Nephron progenitor cell (in vitro differentiated cells): ENCODE results near the gene DENND4B.

ENCODE experiments used
- DNase-seq: peaks from one replicate; pipeline ENCODE4 v3.0.0; 2021
- H3K27ac Mint-ChIP-seq: 2 replicates; pipeline ENCODE4 v1.8.0; 2021; ENCODE audit warnings: mild to moderate bottlenecking, moderate library complexity, mixed read lengths
- H3K27me3 Mint-ChIP-seq: 2 replicates; pipeline ENCODE4 v1.8.0; 2021; ENCODE audit warnings: mild to moderate bottlenecking, low read depth, mixed read lengths; ENCODE audit not compliant: poor library complexity
- H3K36me3 Mint-ChIP-seq: 2 replicates; pipeline ENCODE4 v1.8.0; 2021; ENCODE audit warnings: low read depth, mixed read lengths
- H3K4me1 Mint-ChIP-seq: 2 replicates; pipeline ENCODE4 v1.8.0; 2021; ENCODE audit warnings: mixed read lengths
- H3K4me3 Mint-ChIP-seq: 2 replicates; pipeline ENCODE4 v1.8.0; 2021; ENCODE audit warnings: mild to moderate bottlenecking, moderate library complexity, mixed read lengths
- H3K9me3 Mint-ChIP-seq: 2 replicates; pipeline ENCODE4 v1.8.0; 2021; ENCODE audit warnings: mild to moderate bottlenecking, moderate library complexity, mixed read lengths
- CTCF ChIP-seq: fragments of 200-600 bp; sonication (generic); IDR thresholded peaks from 2 replicates; pipeline ENCODE4 v1.5.0; 2021; ENCODE audit warnings: antibody characterized with exemption

DENND4B gene

GRCh38 chr1:153954826-153955225, 8.3 kb upstream of the DENND4B start:
- Mint-ChIP-seq H3K27me3 (no peaks in the 10 kb centered on the region), H3K27ac (no peak overlapping the region), H3K9me3 (no peaks in the 10 kb centered on the region), H3K4me1 (peaks cover 45% of the 10 kb centered on the region), H3K4me3 (no peak overlapping the region), H3K36me3 (peaks cover 28% of the 10 kb centered on the region)
- no peak for DNase-seq
- TF ChIP-seq CTCF, result no peak

DNA sequence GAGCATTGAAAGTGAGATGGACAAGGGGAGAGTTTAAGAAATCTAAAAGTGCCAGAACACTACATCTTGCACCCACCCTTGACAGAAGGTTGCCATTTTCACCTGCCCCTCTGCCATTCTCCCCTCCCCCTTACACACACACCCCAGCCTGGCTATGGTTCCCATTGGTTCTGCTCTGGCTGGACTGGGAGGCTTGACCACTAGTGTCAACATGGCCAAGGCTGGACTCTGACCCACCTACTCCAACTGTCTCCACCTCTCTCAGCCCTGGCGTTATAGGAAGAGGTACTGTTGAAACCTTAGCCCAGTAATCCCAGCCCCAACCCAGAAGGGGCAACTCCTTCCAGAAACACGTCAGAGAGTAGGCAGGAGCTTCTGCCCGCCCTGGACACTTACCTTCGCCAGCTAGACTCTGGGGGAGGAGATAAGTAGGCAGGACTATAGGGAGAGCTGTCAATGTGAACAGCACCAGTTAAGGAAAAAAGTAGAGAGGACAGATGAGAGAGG, 7.4 kb upstream of the DENND4B start:
- Mint-ChIP-seq H3K4me1 (peaks cover 36% of the 10 kb centered on the region), H3K27ac (peak overlapping the region; percentile 4), H3K36me3 (peaks cover 31% of the 10 kb centered on the region), H3K27me3 (no peaks in the 10 kb centered on the region), H3K9me3 (no peaks in the 10 kb centered on the region), H3K4me3 (no peak overlapping the region)
- no peak for TF ChIP-seq CTCF
- no peak for DNase-seq

DNA sequence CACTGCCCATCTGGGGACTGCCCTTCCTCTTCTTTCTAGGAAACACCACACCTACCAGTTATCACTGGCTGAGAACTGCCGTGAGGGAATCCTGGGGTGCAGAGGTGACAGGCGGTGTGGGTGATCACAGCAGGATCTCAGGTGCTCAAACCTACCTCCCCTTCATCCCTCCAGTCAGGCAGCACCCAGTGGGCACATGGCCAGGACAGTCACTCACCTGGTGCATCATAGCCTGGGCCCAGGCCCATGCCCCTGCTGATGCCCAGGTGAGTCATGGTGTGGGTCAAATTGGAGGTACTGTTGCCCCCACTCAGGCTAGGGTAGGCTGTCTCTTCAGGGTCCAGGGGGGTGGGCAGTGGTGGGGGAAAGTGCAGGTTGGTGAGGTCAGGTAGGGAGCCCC, 5.3 kb upstream of the DENND4B start:
- Mint-ChIP-seq H3K27ac (no peak overlapping the region), H3K27me3 (no peaks in the 10 kb centered on the region), H3K9me3 (no peaks in the 10 kb centered on the region), H3K36me3 (peaks cover 36% of the 10 kb centered on the region), H3K4me1 (peaks cover 39% of the 10 kb centered on the region), H3K4me3 (no peak overlapping the region)
- DNase-seq, result no peak
- no peak for TF ChIP-seq CTCF

GRCh38 chr1:153951183-153951582, 4.7 kb upstream of the DENND4B start:
- H3K27me3 Mint-ChIP-seq, result no peaks in the 10 kb centered on the region
- H3K4me3 Mint-ChIP-seq, result no peak overlapping the region
- TF ChIP-seq CTCF, result no peak
- no peaks in the 10 kb centered on the region for H3K9me3 Mint-ChIP-seq
- peaks cover 36% of the 10 kb centered on the region for H3K36me3 Mint-ChIP-seq
- H3K4me1 Mint-ChIP-seq, result peaks cover 35% of the 10 kb centered on the region
- DNase-seq, result no peak
- H3K27ac Mint-ChIP-seq, result no peak overlapping the region

GRCh38 chr1:153945795-153946621, 510 bp downstream of the DENND4B start:
- Mint-ChIP-seq H3K36me3 (peaks cover 17% of the 10 kb centered on the region), H3K9me3 (no peaks in the 10 kb centered on the region), H3K27ac (peak overlapping the region; percentile 88), H3K4me1 (peaks cover 36% of the 10 kb centered on the region), H3K27me3 (no peaks in the 10 kb centered on the region), H3K4me3 (peak overlapping the region; percentile 86)
- peak; percentile 62 for DNase-seq
- TF ChIP-seq CTCF, result no peak
